Ishikawa (cell line): ENCODE results near the gene TYMP.

Experiments used
- CREB1 ChIP-seq: IDR thresholded peaks from 2 replicates; pipeline ENCODE4 v1.6.1; 2012; ENCODE audit warnings: low read depth
- EGR1 ChIP-seq: IDR thresholded peaks from 2 replicates; pipeline ENCODE4 v1.6.1; 2012
- MAX ChIP-seq: IDR thresholded peaks from 2 replicates; pipeline ENCODE4 v1.6.1; 2012
- REST ChIP-seq: IDR thresholded peaks from 2 replicates; pipeline ENCODE4 v1.6.1; 2012; ENCODE audit warnings: low read depth, mild to moderate bottlenecking

- TF ChIP-seq CREB1 (no peak), MAX (no peak), EGR1 (no peak), REST (no peak)
Measured at GRCh38 chr22:50488886-50489285, 40.9 kb downstream of the TYMP start.
